ENCODE results near the gene S100B. TPM values are rescaled to one million over a fixed set of nuclear protein-coding genes. Genes with fewer than 3 reads are reported as not detected.
A peak's percentile ranks its signal among the peaks of the same experiment; 100 is the strongest.
"Not testable (repeated sequence)": the region's sequence is repeated elsewhere in the genome, so short reads cannot be mapped to it uniquely, and the experiment has no call there.

S100B gene
- total and polyA plus RNA-seq, 3 experiments from 2014 or later = 0.91 to 24.1 (median 1.4) TPM

DNA sequence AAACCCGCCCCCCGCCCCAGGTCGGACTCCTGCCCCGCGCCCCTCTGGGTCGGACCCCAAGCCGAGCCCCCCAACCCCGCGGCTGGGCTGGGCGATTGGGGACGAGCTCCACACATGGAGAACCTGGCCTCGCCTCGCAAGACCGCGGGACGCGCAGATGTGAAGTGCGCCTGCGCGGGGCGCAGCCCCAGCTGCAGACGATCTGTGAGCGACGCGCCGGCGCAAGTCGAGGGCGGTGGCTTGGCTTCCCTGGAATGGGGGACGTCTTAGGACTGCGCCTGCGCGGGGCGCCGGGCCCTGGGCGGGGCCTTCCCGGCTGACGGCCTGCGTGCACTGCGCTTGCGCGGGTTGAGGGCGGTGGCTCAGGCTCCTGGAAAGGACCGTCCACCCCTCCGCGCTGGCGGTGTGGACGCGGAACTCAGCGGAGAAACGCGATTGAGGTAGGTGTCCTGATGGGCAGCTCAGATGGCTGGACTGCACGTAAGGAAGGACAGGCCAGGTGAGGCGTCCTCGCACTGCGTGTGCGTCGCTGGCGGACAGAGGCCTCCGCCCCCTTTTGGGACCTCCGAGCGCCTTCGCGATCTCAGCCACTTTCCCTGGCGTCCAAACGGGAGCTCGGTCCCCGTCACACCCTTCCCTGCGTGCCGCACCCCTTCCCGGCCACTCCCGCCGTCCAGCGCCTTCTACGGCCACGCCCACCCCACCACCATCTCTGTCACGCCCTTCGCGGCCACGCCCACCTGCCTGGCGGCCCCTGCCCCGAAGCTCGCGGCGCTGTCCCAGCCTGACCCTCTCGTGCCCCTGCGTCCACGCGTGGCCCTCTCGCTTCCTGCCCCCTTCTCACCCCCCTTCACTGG is 30.7 kb upstream of the S100B start, which contains the start of gene PRMT2:
PRMT2 (plus strand) TSS at position 351 of the 857 bp plus-strand sequence. CDS start 1,278 bp downstream, outside the sequence.
- no peaks in the 10 kb centered on the region for H3K9me3 Mint-ChIP-seq
- H3K4me1 ChIP-seq (ENCODE audit: insufficient read depth, low read length) = peaks cover 73% of the 10 kb centered on the region
- peaks cover 58 to 77% (median 74%) of the 10 kb centered on the region in 3 donors for H3K4me1 Mint-ChIP-seq
- no peaks in the 10 kb centered on the region for H3K27me3 ChIP-seq (ENCODE audit: insufficient read depth, low read length, poor library complexity, severe bottlenecking)
- H3K9me3 ChIP-seq (ENCODE audit: low read length) = no peaks in the 10 kb centered on the region
- no peaks in the 10 kb centered on the region for H3K36me3 ChIP-seq (ENCODE audit: insufficient read depth, low read length)
- peak within 1 kb of the TSS; percentile 86 to 100 (median 98) for H3K27ac Mint-ChIP-seq
- DNase-seq = peak; percentile 97 to 99 (median 98)
- peaks cover 5 to 33% (median 14%) of the 10 kb centered on the region in 3 donors for H3K36me3 Mint-ChIP-seq
- peak within 1 kb of the TSS; percentile 87 for H3K4me3 ChIP-seq (ENCODE audit: low read length)
- H3K27me3 Mint-ChIP-seq = peaks cover 1 to 7% of the 10 kb centered on the region in 2 donors
- peak within 1 kb of the TSS; percentile 93 to 98 (median 95) for H3K4me3 Mint-ChIP-seq
- ChIA-PET CTCF (interaction anchor here (0.9 to 4.1 kb wide), 10 partner anchors 9 to 178 kb away, joined by 3 to 17 read pairs (median 4); partner anchors contain the start of gene S100B), POLR2A (interaction anchor here (0.8 to 4.2 kb wide), 9 partner anchors 9 to 310 kb away, joined by 3 to 24 read pairs (median 3); partner anchors contain the start of gene DIP2A)
- H3K27ac ChIP-seq (ENCODE audit: low read depth, low read length) = peak within 1 kb of the TSS; percentile 95

DNA sequence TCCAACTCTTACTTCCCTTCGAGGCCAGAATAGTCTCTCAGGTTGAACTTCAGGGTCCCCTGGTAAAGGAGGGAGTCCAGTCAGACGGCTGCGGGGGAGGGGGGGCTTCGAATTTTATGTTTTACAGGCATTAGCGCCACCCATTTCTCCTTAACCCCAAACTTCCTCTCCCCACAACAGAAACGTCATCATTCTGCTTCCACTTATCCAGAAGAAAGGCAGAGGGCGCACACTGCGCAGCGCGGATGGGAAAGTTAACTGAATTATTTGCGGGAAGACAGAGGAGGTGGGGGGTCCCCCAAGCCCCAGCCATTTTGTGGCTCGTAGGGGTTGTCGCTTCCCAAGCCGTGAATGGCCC is 30.1 kb upstream of the S100B start:
- peaks cover 72% of the 10 kb centered on the region for H3K4me1 ChIP-seq (ENCODE audit: insufficient read depth, low read length)
- DNase-seq = peak in 1 of 5 donors; percentile 22
- H3K27me3 ChIP-seq (ENCODE audit: insufficient read depth, low read length, poor library complexity, severe bottlenecking) = no peaks in the 10 kb centered on the region
- Mint-ChIP-seq H3K4me1 (peaks cover 55 to 74% (median 68%) of the 10 kb centered on the region in 3 donors), H3K9me3 (no peaks in the 10 kb centered on the region), H3K4me3 (peak overlapping the region; percentile 93 to 98 (median 95)), H3K27ac (peak overlapping the region; percentile 86 to 100 (median 98)), H3K36me3 (peaks cover 4 to 30% (median 13%) of the 10 kb centered on the region in 3 donors), H3K27me3 (peaks cover 1 to 10% of the 10 kb centered on the region in 2 donors)
- H3K36me3 ChIP-seq (ENCODE audit: insufficient read depth, low read length) = no peaks in the 10 kb centered on the region
- H3K9me3 ChIP-seq (ENCODE audit: low read length) = no peaks in the 10 kb centered on the region
- ChIA-PET CTCF (interaction anchor here (1.0 to 4.1 kb wide), 6 partner anchors 8 to 177 kb away, joined by 4 to 17 read pairs (median 6); partner anchors contain the start of gene S100B), POLR2A (interaction anchor here (0.8 to 4.2 kb wide), 5 partner anchors 8 to 176 kb away, joined by 3 to 24 read pairs (median 19); partner anchors contain the start of gene DIP2A)
- peak overlapping the region; percentile 54 for H3K4me3 ChIP-seq (ENCODE audit: low read length)
- H3K27ac ChIP-seq (ENCODE audit: low read depth, low read length) = peak overlapping the region; percentile 95

DNA sequence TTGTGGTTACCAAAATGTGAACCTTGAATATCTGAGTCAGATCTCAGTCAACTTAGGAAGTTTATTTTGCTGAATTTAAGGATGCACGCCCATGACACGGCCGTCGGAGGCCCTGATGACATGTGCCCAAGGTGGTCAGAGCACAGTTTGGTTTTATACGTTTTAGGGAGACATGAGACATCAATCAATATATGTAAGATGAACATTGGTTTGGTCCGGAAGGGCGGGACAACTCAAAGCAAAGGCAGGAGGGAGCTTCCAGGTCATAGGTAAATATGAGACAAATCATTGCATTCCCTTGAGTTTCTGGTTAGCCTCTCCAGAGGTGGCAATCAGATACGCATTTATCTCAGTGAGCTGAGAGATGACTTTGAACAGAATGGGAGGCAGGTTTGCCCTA is 29.5 kb upstream of the S100B start:
- Histone ChIP-seq H3K27ac (ENCODE audit: low read depth, low read length) (peak overlapping the region; percentile 95), H3K9me3 (ENCODE audit: low read length) (no peaks in the 10 kb centered on the region), H3K4me3 (ENCODE audit: low read length) (peak overlapping the region; percentile 54), H3K27me3 (ENCODE audit: insufficient read depth, low read length, poor library complexity, severe bottlenecking) (no peaks in the 10 kb centered on the region), H3K4me1 (ENCODE audit: insufficient read depth, low read length) (peaks cover 66% of the 10 kb centered on the region), H3K36me3 (ENCODE audit: insufficient read depth, low read length) (no peaks in the 10 kb centered on the region)
- peak overlapping the region; percentile 86 to 100 (median 98) for H3K27ac Mint-ChIP-seq
- peaks cover 50 to 69% (median 62%) of the 10 kb centered on the region in 3 donors for H3K4me1 Mint-ChIP-seq
- H3K36me3 Mint-ChIP-seq = peaks cover 0 to 25% (median 9%) of the 10 kb centered on the region in 3 donors
- DNase-seq = peak in 1 of 5 donors; percentile 17
- H3K9me3 Mint-ChIP-seq = no peaks in the 10 kb centered on the region
- ChIA-PET POLR2A (interaction anchor here (2.5 to 4.2 kb wide), 3 partner anchors 13 to 83 kb away, joined by 19 to 24 read pairs (median 21); no protein-coding TSS in a partner anchor), CTCF (interaction anchor here (0.8 to 4.1 kb wide), 3 partner anchors 29 to 175 kb away, joined by 4 to 17 read pairs (median 4); partner anchors contain the start of gene S100B)
- H3K4me3 Mint-ChIP-seq = peak overlapping the region; percentile 93 to 98 (median 95)
- peaks cover 1 to 10% of the 10 kb centered on the region in 2 donors for H3K27me3 Mint-ChIP-seq

DNA sequence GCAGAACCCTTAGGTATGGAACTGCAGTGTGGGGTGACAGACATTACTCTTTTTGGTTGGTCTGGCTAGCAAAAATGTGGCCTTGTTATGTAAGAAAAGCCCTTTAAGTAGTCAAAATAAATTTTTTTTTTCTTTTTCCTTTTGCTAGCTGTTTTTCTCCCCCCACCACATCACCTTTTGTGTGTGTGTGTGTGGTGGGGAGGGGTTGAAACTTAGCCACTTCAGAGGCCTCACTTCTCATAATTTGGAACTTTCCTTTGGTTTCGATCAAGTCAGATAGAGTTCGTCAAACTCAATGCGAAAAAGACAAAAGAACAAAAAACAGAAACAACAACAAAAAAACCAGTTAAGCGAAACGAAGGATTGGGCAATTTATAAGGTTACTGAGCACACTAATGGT is 28.7 kb upstream of the S100B start:
- Histone ChIP-seq H3K36me3 (ENCODE audit: insufficient read depth, low read length) (no peaks in the 10 kb centered on the region), H3K4me3 (ENCODE audit: low read length) (peak overlapping the region; percentile 17), H3K27ac (ENCODE audit: low read depth, low read length) (no peak overlapping the region), H3K9me3 (ENCODE audit: low read length) (no peaks in the 10 kb centered on the region), H3K27me3 (ENCODE audit: insufficient read depth, low read length, poor library complexity, severe bottlenecking) (no peaks in the 10 kb centered on the region), H3K4me1 (ENCODE audit: insufficient read depth, low read length) (peaks cover 64% of the 10 kb centered on the region)
- POLR2A ChIA-PET = interaction anchor here (0.6 to 4.2 kb wide), 3 partner anchors 12 to 155 kb away, joined by 3 to 19 read pairs (median 3); no protein-coding TSS in a partner anchor
- CTCF ChIA-PET = interaction anchor here (1.4 kb wide), 1 partner anchor 29 kb away, joined by 4 read pairs; the partner anchor contains the start of gene S100B
- Mint-ChIP-seq H3K27me3 (peaks cover 1 to 10% of the 10 kb centered on the region in 2 donors), H3K4me3 (peak overlapping the region; percentile 48 to 98 (median 95)), H3K9me3 (no peaks in the 10 kb centered on the region), H3K36me3 (peaks cover 0 to 20% (median 9%) of the 10 kb centered on the region in 3 donors), H3K27ac (peak overlapping the region; percentile 87 to 98 (median 96)), H3K4me1 (peaks cover 43 to 60% (median 54%) of the 10 kb centered on the region in 3 donors)
- DNase-seq = peak in 2 of 5 donors; percentile 38 to 86

DNA sequence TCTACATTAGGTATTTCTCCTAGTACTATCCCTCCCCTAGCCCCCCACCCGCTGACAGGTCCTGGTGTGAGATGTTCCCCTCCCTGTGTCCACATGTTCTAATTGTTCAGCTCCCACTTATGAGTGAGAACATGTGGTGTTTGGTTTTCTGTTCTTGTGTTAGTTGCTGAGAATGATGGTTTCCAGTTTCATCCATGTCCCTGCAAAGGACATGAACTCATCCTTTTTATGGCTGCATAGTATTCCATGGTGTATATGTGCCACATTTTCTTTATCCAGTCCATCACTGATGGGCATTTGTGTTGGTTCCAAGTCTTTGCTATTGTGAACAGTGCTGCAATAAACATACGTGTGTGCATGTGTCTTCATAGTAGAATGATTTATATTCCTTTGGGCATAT is 26.0 kb upstream of the S100B start:
- H3K4me1 Mint-ChIP-seq = peaks cover 34 to 55% (median 52%) of the 10 kb centered on the region in 3 donors
- H3K9me3 Mint-ChIP-seq = not testable (repeated sequence)

DNA sequence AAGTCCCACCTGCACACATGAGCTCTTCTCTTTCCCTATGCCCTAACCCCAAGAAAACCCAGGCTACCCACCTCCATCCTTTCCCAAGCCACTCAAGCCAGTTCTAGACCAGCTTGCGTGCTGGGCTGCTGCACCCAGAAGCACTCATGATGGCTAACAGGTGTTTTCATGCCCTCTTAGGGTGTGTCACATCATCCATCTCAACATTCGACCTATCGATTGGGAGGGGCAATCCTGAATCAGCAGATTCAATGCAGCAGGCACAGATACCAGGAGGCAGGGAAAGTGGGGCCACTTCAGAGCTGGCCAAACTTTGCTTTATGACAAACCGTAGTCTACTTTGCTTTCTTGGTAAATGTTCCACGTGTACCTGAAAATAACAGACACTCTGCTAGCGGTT is 24.0 kb upstream of the S100B start:
- Mint-ChIP-seq H3K4me3 (no peak overlapping the region), H3K36me3 (peaks cover 0 to 17% (median 0%) of the 10 kb centered on the region in 3 donors), H3K27ac (peak overlapping the region in 2 of 8 donors; percentile 12 to 37), H3K4me1 (peaks cover 28 to 52% (median 51%) of the 10 kb centered on the region in 3 donors), H3K9me3 (peaks cover 3 to 13% (median 11%) of the 10 kb centered on the region in 5 donors), H3K27me3 (peaks cover 5 to 10% of the 10 kb centered on the region in 2 donors)
- no peak overlapping the region for H3K4me3 ChIP-seq (ENCODE audit: low read length)
- peaks cover 8% of the 10 kb centered on the region for H3K9me3 ChIP-seq (ENCODE audit: low read length)
- POLR2A ChIA-PET = interaction anchor here (0.5 kb wide), 1 partner anchor 174 kb away, joined by 3 read pairs; no protein-coding TSS in a partner anchor
- no peak for DNase-seq
- H3K36me3 ChIP-seq (ENCODE audit: insufficient read depth, low read length) = no peaks in the 10 kb centered on the region
- no peak overlapping the region for H3K27ac ChIP-seq (ENCODE audit: low read depth, low read length)
- no peaks in the 10 kb centered on the region for H3K27me3 ChIP-seq (ENCODE audit: insufficient read depth, low read length, poor library complexity, severe bottlenecking)
- H3K4me1 ChIP-seq (ENCODE audit: insufficient read depth, low read length) = peaks cover 69% of the 10 kb centered on the region
- CTCF ChIA-PET = interaction anchor here (0.8 kb wide), 1 partner anchor 77 kb away, joined by 3 read pairs; no protein-coding TSS in a partner anchor

More for the DNA sequence above, 26.0 kb upstream of the S100B start:
- H3K36me3 ChIP-seq (ENCODE audit: insufficient read depth, low read length); H3K27ac ChIP-seq (ENCODE audit: low read depth, low read length); H3K27me3 Mint-ChIP-seq; H3K4me3 ChIP-seq (ENCODE audit: low read length); POLR2A ChIA-PET; DNase-seq; H3K9me3 ChIP-seq (ENCODE audit: low read length); CTCF ChIA-PET; H3K27me3 ChIP-seq (ENCODE audit: insufficient read depth, low read length, poor library complexity, severe bottlenecking): not testable (repeated sequence)
- H3K4me1 ChIP-seq (ENCODE audit: insufficient read depth, low read length) = peaks cover 63% of the 10 kb centered on the region
- H3K27ac Mint-ChIP-seq = peak overlapping the region in 1 of 8 donors; percentile 36
- H3K4me3 Mint-ChIP-seq = peak overlapping the region in 1 of 7 donors; percentile 25
- H3K36me3 Mint-ChIP-seq = peaks cover under 1 to 13% (median 2%) of the 10 kb centered on the region in 3 donors

DNA sequence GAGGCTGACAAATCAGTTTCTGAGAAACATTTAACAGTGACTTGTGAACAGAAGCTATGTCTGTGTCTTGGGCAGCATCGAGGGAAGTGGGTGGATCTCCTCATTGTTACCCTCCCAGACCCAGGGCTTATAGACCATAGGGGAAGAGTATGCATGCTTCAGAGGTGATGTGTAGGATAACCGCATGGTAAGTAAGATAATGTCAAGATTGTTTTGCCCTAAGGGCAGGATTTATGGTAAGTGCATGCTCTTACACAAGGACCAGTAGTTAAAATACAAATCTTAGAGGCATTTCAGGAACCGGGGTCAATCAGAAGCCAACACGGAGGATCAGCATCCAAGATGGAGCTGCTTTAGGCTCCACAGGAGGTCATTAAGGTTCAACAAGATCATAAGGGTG is 22.8 kb upstream of the S100B start:
- no peak overlapping the region for H3K27ac ChIP-seq (ENCODE audit: low read depth, low read length)
- ChIA-PET POLR2A (no interaction called here), CTCF (no interaction called here)
- peaks cover 64% of the 10 kb centered on the region for H3K4me1 ChIP-seq (ENCODE audit: insufficient read depth, low read length)
- Mint-ChIP-seq H3K27me3 (peaks cover 3 to 10% of the 10 kb centered on the region in 2 donors), H3K9me3 (peaks cover 3 to 13% (median 11%) of the 10 kb centered on the region in 5 donors), H3K4me3 (no peak overlapping the region), H3K36me3 (peaks cover 0 to 17% (median 0%) of the 10 kb centered on the region in 3 donors), H3K4me1 (peaks cover 25 to 50% (median 47%) of the 10 kb centered on the region in 3 donors), H3K27ac (peak overlapping the region in 7 of 8 donors; percentile 3 to 58 (median 36))
- no peak overlapping the region for H3K4me3 ChIP-seq (ENCODE audit: low read length)
- no peaks in the 10 kb centered on the region for H3K27me3 ChIP-seq (ENCODE audit: insufficient read depth, low read length, poor library complexity, severe bottlenecking)
- H3K9me3 ChIP-seq (ENCODE audit: low read length) = peaks cover 8% of the 10 kb centered on the region
- DNase-seq = no peak
- no peaks in the 10 kb centered on the region for H3K36me3 ChIP-seq (ENCODE audit: insufficient read depth, low read length)

Data from CD8-positive, alpha-beta memory T cell (primary cell).